ENCODE data around the gene GPR55.

GPR55 gene

DNA sequence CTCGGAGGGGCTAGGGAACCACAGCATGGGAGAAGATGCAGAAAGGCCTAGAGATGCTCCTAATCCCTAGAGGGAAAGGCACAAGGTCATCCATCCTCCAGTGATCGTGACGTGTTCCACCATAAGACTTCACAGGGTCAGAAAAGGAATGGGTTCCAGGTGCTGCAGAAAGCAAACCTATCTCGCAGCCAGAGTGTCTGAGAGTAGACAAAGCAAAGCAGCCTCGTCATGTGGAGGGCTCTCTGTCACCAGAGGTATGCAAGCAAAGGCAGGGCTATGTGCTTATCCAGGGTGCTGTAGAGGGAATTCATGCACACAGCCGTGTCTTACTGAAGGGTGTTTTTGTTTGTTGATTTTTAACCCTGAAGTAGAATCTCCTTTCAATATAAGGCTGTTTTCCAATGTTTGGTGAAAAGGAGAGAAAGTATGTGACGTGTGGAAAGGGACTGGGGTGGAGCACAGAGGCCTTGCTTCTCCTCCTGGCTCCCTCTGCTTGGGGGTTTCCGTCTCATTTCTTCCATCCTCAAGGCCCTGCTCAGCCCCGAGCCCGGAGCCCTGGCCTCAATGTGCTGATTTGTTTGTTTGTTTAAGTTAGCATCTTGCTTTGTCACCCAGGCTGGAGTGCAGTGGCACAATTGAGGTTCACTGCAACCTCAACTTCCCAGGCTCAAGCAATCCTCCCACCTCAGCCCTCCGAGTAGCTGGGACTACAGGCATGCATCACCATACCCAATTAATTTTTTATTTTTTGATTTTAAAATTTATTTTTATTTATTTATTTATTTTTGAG is 3.0 kb downstream of the GPR55 start:
- Mint-ChIP-seq H3K27ac (no peak overlapping the region), H3K4me3 (no peak overlapping the region), H3K27me3 (ENCODE audit: low read depth) (peaks cover 58% of the 10 kb centered on the region), H3K4me1 (ENCODE audit: low read depth) (peaks cover 27% of the 10 kb centered on the region), H3K36me3 (ENCODE audit: low read depth) (no peaks in the 10 kb centered on the region), H3K9me3 (no peaks in the 10 kb centered on the region)

DNA sequence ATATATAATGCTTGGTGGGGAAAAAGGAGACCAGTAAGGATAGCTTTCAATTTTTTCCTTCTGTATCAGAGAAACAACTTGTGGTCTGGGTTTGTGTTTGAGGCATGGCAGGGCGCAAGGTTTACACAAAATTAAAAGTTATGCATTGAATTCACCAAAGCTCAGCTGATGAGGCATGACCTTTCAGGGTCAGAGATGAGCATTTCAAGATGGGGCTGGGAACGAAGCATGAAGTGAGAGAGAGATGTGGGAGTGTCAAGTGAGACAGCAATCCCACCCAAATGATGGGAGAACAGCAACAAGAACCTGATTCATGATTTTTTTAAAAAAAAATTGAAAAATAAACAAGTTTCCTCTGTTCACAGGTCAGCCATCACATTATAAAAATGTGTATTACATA is 4.9 kb downstream of the GPR55 start:
- Mint-ChIP-seq H3K4me3 (no peak overlapping the region), H3K9me3 (no peaks in the 10 kb centered on the region), H3K27me3 (ENCODE audit: low read depth) (peaks cover 74% of the 10 kb centered on the region), H3K4me1 (ENCODE audit: low read depth) (peaks cover 22% of the 10 kb centered on the region), H3K27ac (no peak overlapping the region), H3K36me3 (ENCODE audit: low read depth) (no peaks in the 10 kb centered on the region)

DNA sequence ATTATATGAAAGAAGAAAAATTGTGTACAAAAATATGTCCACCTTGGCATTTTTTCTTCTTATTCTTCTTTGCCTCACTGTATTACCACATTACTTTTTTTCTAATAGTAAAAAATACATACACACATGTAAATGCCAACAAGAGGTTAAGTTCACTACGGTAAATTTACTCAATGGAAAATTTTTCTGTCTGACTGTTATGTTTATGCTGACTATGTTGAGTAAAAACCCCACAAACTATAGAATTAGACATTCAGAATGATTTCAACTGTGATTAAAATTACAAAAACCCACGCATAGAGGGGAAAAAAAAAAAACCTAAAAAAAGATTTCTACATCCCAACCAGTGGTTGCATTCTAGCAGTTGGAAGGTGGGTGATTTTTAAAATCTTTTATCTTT is 5.4 kb downstream of the GPR55 start:
- Mint-ChIP-seq H3K4me3 (no peak overlapping the region), H3K4me1 (ENCODE audit: low read depth) (peaks cover 17% of the 10 kb centered on the region), H3K27me3 (ENCODE audit: low read depth) (peaks cover 79% of the 10 kb centered on the region), H3K36me3 (ENCODE audit: low read depth) (no peaks in the 10 kb centered on the region), H3K9me3 (no peaks in the 10 kb centered on the region), H3K27ac (no peak overlapping the region)

DNA sequence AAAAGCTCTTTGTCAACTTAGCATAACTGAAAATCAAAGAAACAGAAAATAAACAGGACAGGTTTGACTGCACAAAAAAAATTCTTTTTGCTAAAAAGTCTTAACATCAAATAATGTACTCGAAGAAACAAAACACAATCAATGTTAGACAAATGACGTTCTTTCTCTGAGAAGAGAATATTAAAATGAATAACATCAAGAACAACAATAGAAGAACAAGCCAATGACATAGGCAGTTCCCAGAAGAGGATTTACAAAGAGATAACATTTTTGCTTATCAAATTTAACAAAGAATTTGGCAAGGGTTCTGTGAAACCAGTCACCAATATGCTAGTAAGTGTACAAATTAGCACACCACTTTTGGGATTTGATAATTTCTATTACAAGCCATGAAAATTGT is 5.8 kb downstream of the GPR55 start:
- Mint-ChIP-seq H3K27me3 (ENCODE audit: low read depth) (peaks cover 83% of the 10 kb centered on the region), H3K9me3 (no peaks in the 10 kb centered on the region), H3K36me3 (ENCODE audit: low read depth) (no peaks in the 10 kb centered on the region), H3K4me1 (ENCODE audit: low read depth) (peaks cover 13% of the 10 kb centered on the region), H3K27ac (no peak overlapping the region), H3K4me3 (no peak overlapping the region)

DNA sequence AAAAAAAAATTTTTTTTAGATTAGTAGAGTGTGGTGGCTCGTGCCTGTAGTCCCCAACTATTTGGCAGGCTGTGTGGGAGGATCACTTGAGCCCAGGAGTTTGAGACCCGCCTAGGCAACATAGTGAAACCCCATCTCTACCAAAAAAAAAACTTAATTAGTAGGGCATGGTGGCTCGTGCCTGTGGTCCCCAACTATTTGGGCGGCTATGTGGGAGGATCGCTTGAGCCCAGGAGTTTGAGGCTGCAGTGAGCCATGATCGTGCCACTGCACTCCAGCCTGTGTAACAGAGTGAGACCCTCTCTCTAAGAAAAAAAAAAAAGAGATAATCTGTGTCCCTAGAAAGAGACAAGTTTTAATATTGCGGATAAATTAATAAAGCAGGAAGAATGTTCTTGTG is 8.8 kb downstream of the GPR55 start:
- H3K9me3 Mint-ChIP-seq = no peaks in the 10 kb centered on the region
- H3K27ac Mint-ChIP-seq = no peak overlapping the region
- no peak overlapping the region for H3K4me3 Mint-ChIP-seq
- H3K27me3 Mint-ChIP-seq (ENCODE audit: low read depth) = peaks cover 74% of the 10 kb centered on the region
- no peaks in the 10 kb centered on the region for H3K36me3 Mint-ChIP-seq (ENCODE audit: low read depth)
- H3K4me1 Mint-ChIP-seq (ENCODE audit: low read depth) = peaks cover 3% of the 10 kb centered on the region

DNA sequence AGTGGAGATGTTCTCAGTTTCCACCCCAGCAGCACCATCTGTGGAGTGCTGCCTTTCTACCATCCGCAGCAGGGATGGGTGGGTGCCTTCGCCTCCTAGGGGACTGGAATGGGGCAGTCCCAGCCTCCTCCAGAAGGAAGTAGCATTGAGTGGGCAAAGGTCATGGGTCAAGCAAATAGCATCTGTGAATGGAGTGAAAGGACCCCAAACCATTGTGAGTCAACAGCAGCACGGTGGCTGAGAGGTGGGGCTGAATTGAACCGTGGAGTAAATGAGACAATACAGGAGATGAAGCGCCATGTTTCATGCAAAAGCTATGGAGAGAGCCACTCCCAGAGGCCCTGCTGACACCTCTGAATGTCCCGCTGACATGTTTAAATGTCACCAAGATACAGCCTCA is 9.7 kb downstream of the GPR55 start:
- H3K4me1 Mint-ChIP-seq (ENCODE audit: low read depth) = peaks cover 6% of the 10 kb centered on the region
- no peaks in the 10 kb centered on the region for H3K36me3 Mint-ChIP-seq (ENCODE audit: low read depth)
- H3K27me3 Mint-ChIP-seq (ENCODE audit: low read depth) = peaks cover 74% of the 10 kb centered on the region
- no peak overlapping the region for H3K4me3 Mint-ChIP-seq
- H3K27ac Mint-ChIP-seq = no peak overlapping the region
- no peaks in the 10 kb centered on the region for H3K9me3 Mint-ChIP-seq

DNA sequence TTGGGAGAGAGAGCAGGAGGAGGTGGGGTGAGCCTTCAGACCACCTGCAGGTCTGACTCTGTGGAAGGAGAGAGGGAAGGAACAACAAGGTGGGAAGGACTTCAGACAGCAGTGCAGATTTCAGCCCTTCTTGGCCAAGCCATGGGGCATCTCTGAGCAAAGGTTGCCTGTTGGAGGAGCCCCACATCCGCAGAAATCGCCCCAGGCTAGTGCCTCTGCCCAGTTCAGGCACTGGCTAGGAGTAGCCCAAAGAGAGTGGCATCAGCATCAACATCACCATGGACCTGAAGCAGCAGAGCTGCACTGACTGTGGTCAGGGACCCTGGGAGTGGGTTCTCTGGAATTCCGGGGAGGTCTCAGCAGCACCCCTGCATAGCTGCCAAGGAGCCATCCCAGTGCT is 10.2 kb downstream of the GPR55 start:
- H3K36me3 Mint-ChIP-seq (ENCODE audit: low read depth) = no peaks in the 10 kb centered on the region
- H3K27me3 Mint-ChIP-seq (ENCODE audit: low read depth) = peaks cover 72% of the 10 kb centered on the region
- H3K4me1 Mint-ChIP-seq (ENCODE audit: low read depth) = peaks cover 3% of the 10 kb centered on the region
- no peak overlapping the region for H3K27ac Mint-ChIP-seq
- no peak overlapping the region for H3K4me3 Mint-ChIP-seq
- H3K9me3 Mint-ChIP-seq = no peaks in the 10 kb centered on the region

DNA sequence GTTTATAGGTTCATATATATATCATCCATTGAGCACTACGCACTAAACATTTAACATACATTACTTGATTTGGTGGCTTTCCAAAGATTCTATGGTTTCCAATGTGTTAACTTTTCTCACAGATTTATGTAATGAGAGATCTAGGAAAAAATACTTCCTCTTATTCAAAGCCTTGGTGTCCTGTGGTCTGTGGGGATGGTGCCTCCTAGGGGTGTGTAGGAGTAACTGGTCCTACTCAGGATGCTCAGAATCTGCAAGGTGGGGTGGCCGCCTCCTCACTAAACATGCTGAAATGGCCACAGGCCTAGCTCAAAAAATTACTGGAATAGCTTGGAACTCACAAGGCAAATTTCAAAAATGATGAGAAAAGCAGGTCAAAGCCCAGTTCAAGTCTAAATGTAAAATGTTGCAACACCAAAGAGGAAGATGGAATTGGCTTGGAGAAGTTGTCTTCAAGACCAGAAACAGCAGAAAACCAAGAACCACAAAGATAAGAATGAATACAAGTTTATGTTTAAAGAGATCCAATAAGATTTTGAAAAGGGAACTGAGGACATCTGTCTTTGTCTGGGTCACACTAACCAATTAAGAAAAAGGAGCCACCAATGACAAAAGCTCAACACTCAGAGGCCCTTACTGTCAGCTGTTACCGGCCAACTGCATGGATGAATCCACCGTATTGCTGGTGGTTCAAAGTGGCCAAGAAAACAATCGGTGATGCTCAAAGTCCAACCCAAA is 11.5 kb downstream of the GPR55 start:
- Mint-ChIP-seq H3K9me3 (no peaks in the 10 kb centered on the region), H3K27me3 (ENCODE audit: low read depth) (peaks cover 76% of the 10 kb centered on the region), H3K4me3 (no peak overlapping the region), H3K36me3 (ENCODE audit: low read depth) (no peaks in the 10 kb centered on the region), H3K4me1 (ENCODE audit: low read depth) (peaks cover 13% of the 10 kb centered on the region), H3K27ac (no peak overlapping the region)

DNA sequence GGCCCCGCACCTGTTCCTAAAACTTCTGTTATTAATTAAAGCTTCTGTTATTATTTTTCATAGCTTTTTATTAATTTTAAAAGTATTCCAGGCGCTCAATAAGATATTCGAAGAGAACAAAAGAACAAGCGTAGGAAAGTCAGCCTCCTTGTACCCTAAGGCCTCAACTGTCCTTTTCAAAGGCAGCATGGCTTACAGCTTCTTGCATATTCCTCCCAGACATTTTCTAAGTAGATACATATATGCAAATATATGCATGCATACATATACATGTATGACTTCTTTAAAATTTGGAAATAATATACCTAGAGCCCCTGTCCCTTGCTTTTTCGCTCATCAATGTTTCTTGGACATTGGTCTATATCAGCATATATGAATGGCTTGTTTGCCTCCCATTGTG is 12.3 kb downstream of the GPR55 start:
- no peaks in the 10 kb centered on the region for H3K36me3 Mint-ChIP-seq (ENCODE audit: low read depth)
- H3K27ac Mint-ChIP-seq = no peak overlapping the region
- peaks cover 16% of the 10 kb centered on the region for H3K4me1 Mint-ChIP-seq (ENCODE audit: low read depth)
- peaks cover 72% of the 10 kb centered on the region for H3K27me3 Mint-ChIP-seq (ENCODE audit: low read depth)
- H3K9me3 Mint-ChIP-seq = no peaks in the 10 kb centered on the region
- no peak overlapping the region for H3K4me3 Mint-ChIP-seq

DNA sequence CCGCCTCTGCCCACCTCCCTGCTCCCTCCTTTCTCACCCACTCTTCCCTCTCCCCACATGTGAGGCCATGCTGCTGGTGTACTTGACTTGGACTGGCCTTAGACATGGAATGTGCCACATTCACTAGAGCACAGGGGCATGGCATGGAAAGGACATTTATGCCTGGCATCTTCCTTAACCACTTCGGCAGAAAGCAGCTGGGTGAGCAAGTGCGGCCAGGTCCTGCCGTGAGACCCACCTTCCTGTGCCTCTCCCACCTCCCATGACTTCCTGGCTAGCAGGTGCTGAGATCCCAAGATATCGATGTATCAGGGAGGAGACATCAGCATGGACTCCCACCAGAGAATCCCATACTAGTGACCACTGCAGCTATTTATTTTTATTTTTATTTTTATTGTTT is 13.0 kb downstream of the GPR55 start:
- no peaks in the 10 kb centered on the region for H3K36me3 Mint-ChIP-seq (ENCODE audit: low read depth)
- H3K4me1 Mint-ChIP-seq (ENCODE audit: low read depth) = peaks cover 16% of the 10 kb centered on the region
- H3K4me3 Mint-ChIP-seq = no peak overlapping the region
- no peak overlapping the region for H3K27ac Mint-ChIP-seq
- H3K9me3 Mint-ChIP-seq = no peaks in the 10 kb centered on the region
- H3K27me3 Mint-ChIP-seq (ENCODE audit: low read depth) = peaks cover 68% of the 10 kb centered on the region

DNA sequence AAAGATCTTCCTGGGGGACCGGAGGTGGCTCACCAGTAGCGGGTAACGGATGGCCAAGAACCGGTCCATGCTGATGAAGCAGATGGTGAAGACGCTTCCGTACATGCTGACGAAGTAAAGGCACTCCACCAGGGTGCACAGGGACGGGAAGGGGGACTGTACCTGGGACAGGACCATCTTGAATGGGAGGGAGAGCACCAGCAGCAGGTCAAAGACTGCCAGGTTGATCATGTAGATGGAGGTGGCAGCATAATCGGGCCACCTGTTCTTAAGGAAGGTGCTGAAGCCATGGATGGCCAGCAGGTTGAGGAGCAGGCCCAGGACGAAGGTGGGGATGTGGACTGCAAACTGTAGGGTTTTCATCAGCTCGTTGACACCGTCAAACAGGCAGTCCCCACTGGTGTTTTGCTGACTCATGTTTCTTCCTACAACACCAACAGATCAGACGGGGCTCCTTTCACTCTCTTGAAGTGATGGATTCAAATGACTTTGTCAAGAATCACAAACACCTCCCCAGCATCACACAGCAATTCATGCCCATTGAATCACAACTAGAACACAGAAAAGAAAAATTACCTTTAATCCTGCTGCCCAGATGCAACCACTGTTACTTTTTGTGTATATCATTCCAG is 14.4 kb downstream of the GPR55 start:
- H3K27me3 Mint-ChIP-seq (ENCODE audit: low read depth) = peaks cover 67% of the 10 kb centered on the region
- H3K9me3 Mint-ChIP-seq = no peaks in the 10 kb centered on the region
- H3K27ac Mint-ChIP-seq = no peak overlapping the region
- H3K36me3 Mint-ChIP-seq (ENCODE audit: low read depth) = no peaks in the 10 kb centered on the region
- peaks cover 18% of the 10 kb centered on the region for H3K4me1 Mint-ChIP-seq (ENCODE audit: low read depth)
- H3K4me3 Mint-ChIP-seq = no peak overlapping the region

DNA sequence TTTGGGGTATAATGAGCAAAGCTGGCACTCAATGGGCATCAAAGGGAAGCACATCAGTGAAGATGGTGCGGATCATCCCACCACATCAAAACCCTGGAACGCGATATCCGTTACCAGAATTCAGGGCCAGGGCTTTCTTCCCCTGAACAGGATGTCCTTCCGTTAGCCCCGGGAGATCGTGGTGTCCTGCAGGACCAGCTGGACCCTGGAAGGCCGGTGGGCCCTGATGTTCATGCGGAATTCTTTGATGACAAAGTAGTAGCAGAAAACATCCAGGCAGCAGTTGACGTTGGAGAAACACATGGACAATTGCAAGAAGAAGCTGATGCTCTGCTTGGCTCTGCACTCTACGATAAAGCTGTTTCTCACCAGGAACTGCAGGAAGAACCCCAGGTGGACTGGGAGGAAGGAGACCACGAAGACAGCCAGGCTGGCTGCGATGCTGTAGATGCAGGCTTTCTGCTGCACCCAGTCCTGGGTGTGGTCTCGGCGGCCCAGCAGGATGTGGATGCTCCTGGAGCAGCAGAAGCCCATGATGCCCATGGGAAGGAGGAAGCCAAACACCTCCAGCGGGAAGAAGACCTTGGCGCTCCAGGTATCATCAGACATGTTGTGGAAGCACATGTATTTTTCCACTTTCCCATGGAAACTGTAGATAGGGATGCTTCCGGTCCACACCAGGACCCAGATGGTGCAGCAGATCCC is 15.0 kb downstream of the GPR55 start:
- Mint-ChIP-seq H3K27me3 (ENCODE audit: low read depth) (peaks cover 67% of the 10 kb centered on the region), H3K9me3 (no peaks in the 10 kb centered on the region), H3K27ac (no peak overlapping the region), H3K4me1 (ENCODE audit: low read depth) (peaks cover 21% of the 10 kb centered on the region), H3K36me3 (ENCODE audit: low read depth) (no peaks in the 10 kb centered on the region), H3K4me3 (no peak overlapping the region)

DNA sequence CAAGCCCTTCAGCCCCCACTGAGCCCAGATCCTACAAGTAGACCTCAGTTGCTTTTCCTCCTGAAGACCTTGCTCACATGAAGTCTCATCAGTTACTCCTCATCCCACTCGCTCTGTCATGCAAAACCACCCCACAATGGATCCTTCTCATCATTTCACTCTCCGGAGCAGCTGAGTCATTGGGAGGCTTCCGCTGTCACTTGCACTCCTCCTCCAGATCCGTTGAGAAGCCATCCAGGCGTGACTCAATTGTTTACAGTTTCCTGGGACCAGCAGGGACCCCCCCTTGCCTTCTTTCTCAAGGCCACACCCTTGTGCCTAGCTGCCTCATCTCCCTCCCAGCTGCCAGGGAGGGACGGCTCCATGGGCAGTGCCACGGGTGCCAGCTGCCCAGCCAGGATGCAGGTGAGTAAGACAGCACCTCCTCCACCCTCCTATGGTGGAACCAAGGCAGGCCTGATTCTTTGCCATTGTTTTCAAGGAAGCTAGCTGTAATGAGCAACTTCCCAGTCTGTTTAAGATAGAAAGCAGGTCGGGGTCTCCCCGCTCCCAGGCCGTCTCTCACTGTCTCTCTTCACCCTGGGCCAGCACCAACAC is 16.3 kb downstream of the GPR55 start:
- no peaks in the 10 kb centered on the region for H3K9me3 Mint-ChIP-seq
- H3K27me3 Mint-ChIP-seq (ENCODE audit: low read depth) = peaks cover 66% of the 10 kb centered on the region
- no peaks in the 10 kb centered on the region for H3K36me3 Mint-ChIP-seq (ENCODE audit: low read depth)
- H3K4me1 Mint-ChIP-seq (ENCODE audit: low read depth) = peaks cover 21% of the 10 kb centered on the region
- H3K27ac Mint-ChIP-seq = peak overlapping the region; percentile 41
- H3K4me3 Mint-ChIP-seq = peak overlapping the region; percentile 40

DNA sequence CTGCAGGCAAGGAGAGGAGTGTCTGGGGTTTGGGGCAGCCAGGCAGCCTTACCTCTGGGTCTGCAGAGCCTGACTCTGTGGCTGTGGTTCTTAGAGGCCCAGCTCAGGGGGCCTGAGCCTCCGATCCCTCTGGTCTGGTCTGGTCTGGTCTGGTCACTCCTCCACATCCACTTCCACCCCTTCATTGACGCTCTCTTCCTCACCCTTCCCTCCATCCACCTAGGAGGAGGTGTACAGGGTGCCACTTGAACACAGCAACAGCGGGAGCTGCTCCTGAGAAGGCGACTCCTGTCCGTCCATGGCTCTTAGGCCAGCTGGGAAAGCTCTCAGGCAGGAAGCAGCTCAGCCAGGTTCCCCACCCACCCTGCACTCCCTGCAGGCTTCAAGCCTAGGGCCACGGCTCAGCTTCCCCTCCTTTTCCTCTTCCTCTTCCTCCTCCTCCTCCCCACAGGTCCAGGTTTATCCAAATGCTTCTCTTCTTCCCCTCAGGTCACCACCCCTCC is 16.9 kb downstream of the GPR55 start:
- no peaks in the 10 kb centered on the region for H3K36me3 Mint-ChIP-seq (ENCODE audit: low read depth)
- peak overlapping the region; percentile 40 for H3K4me3 Mint-ChIP-seq
- peaks cover 21% of the 10 kb centered on the region for H3K4me1 Mint-ChIP-seq (ENCODE audit: low read depth)
- H3K27me3 Mint-ChIP-seq (ENCODE audit: low read depth) = peaks cover 66% of the 10 kb centered on the region
- H3K27ac Mint-ChIP-seq = peak overlapping the region; percentile 41
- H3K9me3 Mint-ChIP-seq = no peaks in the 10 kb centered on the region

All from T-helper 1 cell treated with Interleukin-12 subunit alpha and Interleukin-12 subunit beta and Interleukin-4 antibody, amounts not matched to agents 30 μg/mL and 1 μg/mL, for 36 hours (primary cell).